Measurements from ENCODE around the gene CCL1.

CCL1 gene

GRCh38 chr17:34361478-34362061 is 1.5 kb downstream of the CCL1 start:
- H3K4me3 ChIP-seq (ENCODE audit: low read length in 2 of 2), result no peak overlapping the region

GRCh38 chr17:34360601-34361270 is 2.3 kb downstream of the CCL1 start:
- Histone ChIP-seq H3K9ac (ENCODE audit: low read depth in 1 of 2, low read length in 2 of 2) (no peak overlapping the region), H3K4me3 (ENCODE audit: low read length in 2 of 2) (no peak overlapping the region), H3K9me3 (ENCODE audit: control insufficient read depth in 2 of 2, low read length in 2 of 2) (no peaks in the 10 kb centered on the region), H3K27me3 (ENCODE audit: control insufficient read depth in 2 of 2, insufficient read depth in 2 of 2, low read length in 2 of 2) (no peaks in the 10 kb centered on the region), H3K4me1 (ENCODE audit: control insufficient read depth in 2 of 2, insufficient read depth in 2 of 2, low read length in 2 of 2) (no peaks in the 10 kb centered on the region), H3K27ac (ENCODE audit: low read depth in 2 of 2, low read length in 2 of 2) (no peak overlapping the region), H3K36me3 (ENCODE audit: control insufficient read depth in 2 of 2, insufficient read depth in 2 of 2, low read length in 2 of 2) (no peaks in the 10 kb centered on the region)

More at GRCh38 chr17:34361478-34362061, 1.5 kb downstream of the CCL1 start:
- peaks cover 0 to 2% of the 10 kb centered on the region in 2 donors for H3K27me3 ChIP-seq (ENCODE audit: control insufficient read depth in 2 of 2, insufficient read depth in 2 of 2, low read length in 2 of 2)
- H3K36me3 ChIP-seq (ENCODE audit: control insufficient read depth in 2 of 2, insufficient read depth in 2 of 2, low read length in 2 of 2), result no peaks in the 10 kb centered on the region
- no peak overlapping the region for H3K9ac ChIP-seq (ENCODE audit: low read depth in 1 of 2, low read length in 2 of 2)
- H3K4me1 ChIP-seq (ENCODE audit: control insufficient read depth in 2 of 2, insufficient read depth in 2 of 2, low read length in 2 of 2), result no peaks in the 10 kb centered on the region
- H3K27ac ChIP-seq (ENCODE audit: low read depth in 2 of 2, low read length in 2 of 2), result no peak overlapping the region
- H3K9me3 ChIP-seq (ENCODE audit: control insufficient read depth in 2 of 2, low read length in 2 of 2), result no peaks in the 10 kb centered on the region

GRCh38 chr17:34358631-34359030 is 4.4 kb downstream of the CCL1 start:
- Histone ChIP-seq H3K27ac (ENCODE audit: low read depth in 2 of 2, low read length in 2 of 2) (no peak overlapping the region), H3K9me3 (ENCODE audit: control insufficient read depth in 2 of 2, low read length in 2 of 2) (no peaks in the 10 kb centered on the region), H3K4me3 (ENCODE audit: low read length in 2 of 2) (no peak overlapping the region), H3K36me3 (ENCODE audit: control insufficient read depth in 2 of 2, insufficient read depth in 2 of 2, low read length in 2 of 2) (no peaks in the 10 kb centered on the region), H3K9ac (ENCODE audit: low read depth in 1 of 2, low read length in 2 of 2) (no peak overlapping the region), H3K27me3 (ENCODE audit: control insufficient read depth in 2 of 2, insufficient read depth in 2 of 2, low read length in 2 of 2) (no peaks in the 10 kb centered on the region), H3K4me1 (ENCODE audit: control insufficient read depth in 2 of 2, insufficient read depth in 2 of 2, low read length in 2 of 2) (no peaks in the 10 kb centered on the region)

GRCh38 chr17:34357398-34357797 is 5.6 kb downstream of the CCL1 start:
- no peaks in the 10 kb centered on the region for H3K27me3 ChIP-seq (ENCODE audit: control insufficient read depth in 2 of 2, insufficient read depth in 2 of 2, low read length in 2 of 2)
- no peak overlapping the region for H3K4me3 ChIP-seq (ENCODE audit: low read length in 2 of 2)
- H3K9ac ChIP-seq (ENCODE audit: low read depth in 1 of 2, low read length in 2 of 2), result no peak overlapping the region
- H3K9me3 ChIP-seq (ENCODE audit: control insufficient read depth in 2 of 2, low read length in 2 of 2), result no peaks in the 10 kb centered on the region
- no peak overlapping the region for H3K27ac ChIP-seq (ENCODE audit: low read depth in 2 of 2, low read length in 2 of 2)
- H3K36me3 ChIP-seq (ENCODE audit: control insufficient read depth in 2 of 2, insufficient read depth in 2 of 2, low read length in 2 of 2), result no peaks in the 10 kb centered on the region
- no peaks in the 10 kb centered on the region for H3K4me1 ChIP-seq (ENCODE audit: control insufficient read depth in 2 of 2, insufficient read depth in 2 of 2, low read length in 2 of 2)

GRCh38 chr17:34356194-34356593 is 6.8 kb downstream of the CCL1 start, which contains the start of gene CCL13:
Gene CCL13 (plus strand): TSS chr17:34356480. CDS start chr17:34356527, 47 bp downstream.
- no peaks in the 10 kb centered on the region for H3K27me3 ChIP-seq (ENCODE audit: control insufficient read depth in 2 of 2, insufficient read depth in 2 of 2, low read length in 2 of 2)
- H3K4me3 ChIP-seq (ENCODE audit: low read length in 2 of 2), result no peak within 1 kb of the TSS
- no peaks in the 10 kb centered on the region for H3K9me3 ChIP-seq (ENCODE audit: control insufficient read depth in 2 of 2, low read length in 2 of 2)
- H3K9ac ChIP-seq (ENCODE audit: low read depth in 1 of 2, low read length in 2 of 2), result no peak within 1 kb of the TSS
- no peaks in the 10 kb centered on the region for H3K36me3 ChIP-seq (ENCODE audit: control insufficient read depth in 2 of 2, insufficient read depth in 2 of 2, low read length in 2 of 2)
- peak within 1 kb of the TSS in 1 of 2 donors; percentile 4 for H3K27ac ChIP-seq (ENCODE audit: low read depth in 2 of 2, low read length in 2 of 2)
- H3K4me1 ChIP-seq (ENCODE audit: control insufficient read depth in 2 of 2, insufficient read depth in 2 of 2, low read length in 2 of 2), result no peaks in the 10 kb centered on the region

GRCh38 chr17:34354637-34355036 is 8.4 kb downstream of the CCL1 start:
- H3K4me1 ChIP-seq (ENCODE audit: control insufficient read depth in 2 of 2, insufficient read depth in 2 of 2, low read length in 2 of 2), result peaks cover 0 to 3% of the 10 kb centered on the region in 2 donors

GRCh38 chr17:34352191-34352590 is 10.8 kb downstream of the CCL1 start:
- no peak overlapping the region for H3K4me3 ChIP-seq (ENCODE audit: low read length in 2 of 2)
- no peaks in the 10 kb centered on the region for H3K27me3 ChIP-seq (ENCODE audit: control insufficient read depth in 2 of 2, insufficient read depth in 2 of 2, low read length in 2 of 2)
- no peaks in the 10 kb centered on the region for H3K9me3 ChIP-seq (ENCODE audit: control insufficient read depth in 2 of 2, low read length in 2 of 2)
- peaks cover 0 to 3% of the 10 kb centered on the region in 2 donors for H3K4me1 ChIP-seq (ENCODE audit: control insufficient read depth in 2 of 2, insufficient read depth in 2 of 2, low read length in 2 of 2)
- H3K9ac ChIP-seq (ENCODE audit: low read depth in 1 of 2, low read length in 2 of 2), result no peak overlapping the region
- H3K36me3 ChIP-seq (ENCODE audit: control insufficient read depth in 2 of 2, insufficient read depth in 2 of 2, low read length in 2 of 2), result no peaks in the 10 kb centered on the region
- no peak overlapping the region for H3K27ac ChIP-seq (ENCODE audit: low read depth in 2 of 2, low read length in 2 of 2)

More at GRCh38 chr17:34354637-34355036, 8.4 kb downstream of the CCL1 start:
- Histone ChIP-seq H3K27me3 (ENCODE audit: control insufficient read depth in 2 of 2, insufficient read depth in 2 of 2, low read length in 2 of 2) (no peaks in the 10 kb centered on the region), H3K4me3 (ENCODE audit: low read length in 2 of 2) (no peak overlapping the region), H3K9ac (ENCODE audit: low read depth in 1 of 2, low read length in 2 of 2) (no peak overlapping the region), H3K27ac (ENCODE audit: low read depth in 2 of 2, low read length in 2 of 2) (no peak overlapping the region), H3K36me3 (ENCODE audit: control insufficient read depth in 2 of 2, insufficient read depth in 2 of 2, low read length in 2 of 2) (no peaks in the 10 kb centered on the region), H3K9me3 (ENCODE audit: control insufficient read depth in 2 of 2, low read length in 2 of 2) (no peaks in the 10 kb centered on the region)

GRCh38 chr17:34351096-34351495 is 11.9 kb downstream of the CCL1 start:
- no peak overlapping the region for H3K9ac ChIP-seq (ENCODE audit: low read depth in 1 of 2, low read length in 2 of 2)
- H3K4me3 ChIP-seq (ENCODE audit: low read length in 2 of 2), result no peak overlapping the region
- H3K4me1 ChIP-seq (ENCODE audit: control insufficient read depth in 2 of 2, insufficient read depth in 2 of 2, low read length in 2 of 2), result peaks cover 0 to 3% of the 10 kb centered on the region in 2 donors
- H3K9me3 ChIP-seq (ENCODE audit: control insufficient read depth in 2 of 2, low read length in 2 of 2), result no peaks in the 10 kb centered on the region
- no peaks in the 10 kb centered on the region for H3K36me3 ChIP-seq (ENCODE audit: control insufficient read depth in 2 of 2, insufficient read depth in 2 of 2, low read length in 2 of 2)
- H3K27ac ChIP-seq (ENCODE audit: low read depth in 2 of 2, low read length in 2 of 2), result peak overlapping the region in 1 of 2 donors; percentile 58
- H3K27me3 ChIP-seq (ENCODE audit: control insufficient read depth in 2 of 2, insufficient read depth in 2 of 2, low read length in 2 of 2), result no peaks in the 10 kb centered on the region

- Histone ChIP-seq H3K36me3 (ENCODE audit: control insufficient read depth in 2 of 2, insufficient read depth in 2 of 2, low read length in 2 of 2) (no peaks in the 10 kb centered on the region), H3K4me3 (ENCODE audit: low read length in 2 of 2) (no peak overlapping the region), H3K27ac (ENCODE audit: low read depth in 2 of 2, low read length in 2 of 2) (no peak overlapping the region), H3K27me3 (ENCODE audit: control insufficient read depth in 2 of 2, insufficient read depth in 2 of 2, low read length in 2 of 2) (no peaks in the 10 kb centered on the region), H3K9me3 (ENCODE audit: control insufficient read depth in 2 of 2, low read length in 2 of 2) (no peaks in the 10 kb centered on the region), H3K9ac (ENCODE audit: low read depth in 1 of 2, low read length in 2 of 2) (no peak overlapping the region), H3K4me1 (ENCODE audit: control insufficient read depth in 2 of 2, insufficient read depth in 2 of 2, low read length in 2 of 2) (peaks cover 0 to 3% of the 10 kb centered on the region in 2 donors)
Measured at GRCh38 chr17:34349751-34350150, 13.3 kb downstream of the CCL1 start.

GRCh38 chr17:34347063-34347462 is 16.0 kb downstream of the CCL1 start:
- Histone ChIP-seq H3K36me3 (ENCODE audit: control insufficient read depth in 2 of 2, insufficient read depth in 2 of 2, low read length in 2 of 2) (no peaks in the 10 kb centered on the region), H3K27me3 (ENCODE audit: control insufficient read depth in 2 of 2, insufficient read depth in 2 of 2, low read length in 2 of 2) (no peaks in the 10 kb centered on the region), H3K4me1 (ENCODE audit: control insufficient read depth in 2 of 2, insufficient read depth in 2 of 2, low read length in 2 of 2) (peaks cover 0 to 3% of the 10 kb centered on the region in 2 donors), H3K9me3 (ENCODE audit: control insufficient read depth in 2 of 2, low read length in 2 of 2) (no peaks in the 10 kb centered on the region), H3K4me3 (ENCODE audit: low read length in 2 of 2) (no peak overlapping the region), H3K27ac (ENCODE audit: low read depth in 2 of 2, low read length in 2 of 2) (no peak overlapping the region), H3K9ac (ENCODE audit: low read depth in 1 of 2, low read length in 2 of 2) (no peak overlapping the region)
